Measurements from ENCODE around the gene JAML. TPM values are rescaled to one million over a fixed set of nuclear protein-coding genes. Genes with fewer than 3 reads are reported as not detected.

The JAML gene

DNA sequence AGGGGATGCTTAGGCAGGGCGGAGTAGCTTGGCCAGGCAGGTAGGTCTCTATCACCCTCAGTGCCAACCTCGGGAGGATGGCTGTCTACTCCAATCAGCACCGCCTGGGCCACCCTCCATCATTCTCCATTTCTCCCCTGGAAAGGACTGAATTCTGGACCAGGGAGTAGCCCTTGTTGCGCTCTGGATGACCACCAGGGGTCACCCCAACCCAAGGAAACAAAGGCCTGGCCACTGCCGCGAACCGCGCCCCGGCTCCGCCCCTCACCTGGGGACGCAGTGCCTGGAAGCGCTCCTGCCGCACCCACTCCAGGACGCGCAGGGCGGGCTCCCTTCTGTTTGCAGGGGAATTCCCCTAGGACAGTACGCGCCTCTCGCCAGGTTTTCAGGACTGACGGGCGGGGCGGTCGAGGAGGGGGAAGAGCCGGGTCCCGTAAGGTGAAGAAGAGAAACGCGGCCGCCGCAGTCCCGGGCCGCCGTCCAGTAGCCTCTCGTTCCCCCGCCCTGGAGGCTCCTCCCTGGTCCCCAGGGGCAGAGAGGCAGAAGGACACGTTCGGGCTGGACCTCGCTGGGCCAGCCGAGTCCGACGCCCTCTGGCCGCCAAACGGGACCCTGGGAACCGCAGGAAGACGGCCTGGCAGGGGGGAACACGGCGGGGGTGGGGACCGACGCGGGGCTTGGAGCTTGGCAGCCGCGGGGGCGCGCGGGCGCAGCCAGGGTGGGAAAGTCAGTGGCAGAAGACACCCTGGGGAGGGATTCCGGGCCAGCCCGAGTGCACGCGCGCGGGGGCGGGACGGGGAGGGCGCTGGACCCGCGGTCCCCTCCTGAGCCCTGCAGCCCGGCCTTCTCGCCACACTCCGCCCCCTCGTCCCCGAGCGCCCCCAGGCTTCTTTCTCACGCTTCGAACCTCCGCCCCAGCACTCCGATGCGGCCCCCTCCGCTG is 79.3 kb downstream of the JAML start:
- H3K14ac ChIP-seq (ENCODE audit: low read length in 2 of 2), result no peak overlapping the region
- H2BK5ac ChIP-seq (ENCODE audit: low read depth, low read length, poor library complexity, severe bottlenecking), result no peak overlapping the region
- no peak overlapping the region for H2BK15ac ChIP-seq (ENCODE audit: low read depth, poor library complexity, severe bottlenecking)
- no peak overlapping the region for H4K91ac ChIP-seq (ENCODE audit: low read length)
- no peak overlapping the region for H3K27ac ChIP-seq (ENCODE audit: low read length, poor library complexity, severe bottlenecking)
- H2AK5ac ChIP-seq (ENCODE audit: low read length, severe bottlenecking), result no peak overlapping the region
- no peak overlapping the region for H3K4ac ChIP-seq (ENCODE audit: low read depth in 1 of 2, low read length in 2 of 2)
- peak overlapping the region; percentile 33 for H2AFZ ChIP-seq (ENCODE audit: low read depth, low read length)
- peaks cover 7% of the 10 kb centered on the region for H3K4me1 ChIP-seq (ENCODE audit: control insufficient read depth, insufficient read depth, low read depth, low read length)
- H3K18ac ChIP-seq (ENCODE audit: low read depth in 1 of 2, low read length in 2 of 2), result no peak overlapping the region
- H3K36me3 ChIP-seq (ENCODE audit: control insufficient read depth in 1 of 2, insufficient read depth in 2 of 2, low read depth in 1 of 2, low read length in 2 of 2), result no peaks in the 10 kb centered on the region
- H3K79me1 ChIP-seq (replicated peaks; ENCODE audit: low read length, poor library complexity, severe bottlenecking), result no peaks in the 10 kb centered on the region
- WGBS, result 1% methylated on average over 77 of the region's 78 CpGs
- no peak overlapping the region for H2BK120ac ChIP-seq (ENCODE audit: low read depth, low read length)
- no peaks in the 10 kb centered on the region for H3K9me3 ChIP-seq (ENCODE audit: control insufficient read depth, low read length)
- H3K4me2 ChIP-seq (ENCODE audit: low read length, poor library complexity, severe bottlenecking), result peak overlapping the region; percentile 98
- H3K27me3 ChIP-seq (ENCODE audit: control insufficient read depth in 1 of 2, insufficient read depth in 1 of 2, low read length in 2 of 2), result peaks cover 89 to 98% of the 10 kb centered on the region in 2 experiments
- H3K4me3 ChIP-seq (ENCODE audit: insufficient read depth in 1 of 2, low read depth in 1 of 2, low read length in 2 of 2), result peak overlapping the region; percentile 57 to 75
- H2BK12ac ChIP-seq (ENCODE audit: low read length in 2 of 2), result no peak overlapping the region
- H4K8ac ChIP-seq (ENCODE audit: low read length), result no peak overlapping the region
- H3K23ac ChIP-seq (ENCODE audit: low read length in 2 of 2), result peak overlapping the region in 1 of 2 experiments; percentile 44
- DNase-seq, result peak; percentile 67
- peak overlapping the region; percentile 30 for H3K9ac ChIP-seq (ENCODE audit: low read length)

GRCh38 chr11:118144301-118145268 is 80.2 kb downstream of the JAML start:
- H2AFZ ChIP-seq (ENCODE audit: low read depth, low read length), result no peak overlapping the region
- H3K9ac ChIP-seq (ENCODE audit: low read length), result no peak overlapping the region
- no peak overlapping the region for H3K23ac ChIP-seq (ENCODE audit: low read length in 2 of 2)
- no peaks in the 10 kb centered on the region for H3K79me1 ChIP-seq (replicated peaks; ENCODE audit: low read length, poor library complexity, severe bottlenecking)
- no peaks in the 10 kb centered on the region for H3K36me3 ChIP-seq (ENCODE audit: control insufficient read depth in 1 of 2, insufficient read depth in 2 of 2, low read depth in 1 of 2, low read length in 2 of 2)
- no peak overlapping the region for H4K91ac ChIP-seq (ENCODE audit: low read length)
- no peak overlapping the region for H2BK5ac ChIP-seq (ENCODE audit: low read depth, low read length, poor library complexity, severe bottlenecking)
- H3K27me3 ChIP-seq (ENCODE audit: control insufficient read depth in 1 of 2, insufficient read depth in 1 of 2, low read length in 2 of 2), result peaks cover 89 to 98% of the 10 kb centered on the region in 2 experiments
- no peak overlapping the region for H2AK5ac ChIP-seq (ENCODE audit: low read length, severe bottlenecking)
- no peak overlapping the region for H2BK15ac ChIP-seq (ENCODE audit: low read depth, poor library complexity, severe bottlenecking)
- no peak overlapping the region for H3K27ac ChIP-seq (ENCODE audit: low read length, poor library complexity, severe bottlenecking)
- no peak overlapping the region for H3K14ac ChIP-seq (ENCODE audit: low read length in 2 of 2)
- no peaks in the 10 kb centered on the region for H3K9me3 ChIP-seq (ENCODE audit: control insufficient read depth, low read length)
- peak overlapping the region in 1 of 2 experiments; percentile 49 for H3K4ac ChIP-seq (ENCODE audit: low read depth in 1 of 2, low read length in 2 of 2)
- H2BK120ac ChIP-seq (ENCODE audit: low read depth, low read length), result no peak overlapping the region
- H2BK12ac ChIP-seq (ENCODE audit: low read length in 2 of 2), result no peak overlapping the region
- DNase-seq, result no peak
- H3K4me2 ChIP-seq (ENCODE audit: low read length, poor library complexity, severe bottlenecking), result no peak overlapping the region
- whole genome bisulfite sequencing, result 65% methylated on average over 16 of the region's 20 CpGs
- H4K8ac ChIP-seq (ENCODE audit: low read length), result no peak overlapping the region
- H3K4me3 ChIP-seq (ENCODE audit: insufficient read depth in 1 of 2, low read depth in 1 of 2, low read length in 2 of 2), result no peak overlapping the region
- H3K18ac ChIP-seq (ENCODE audit: low read depth in 1 of 2, low read length in 2 of 2), result no peak overlapping the region
- H3K4me1 ChIP-seq (ENCODE audit: control insufficient read depth, insufficient read depth, low read depth, low read length), result peaks cover 7% of the 10 kb centered on the region

Small RNA genes within 50 kb of the gene (small RNA-seq; reads per million reads assigned to genes)
- gene HSPE1P18 (ENCODE audit: low read depth), result not detected
